IPS-18a (cell line): ENCODE results near the gene FTCDNL1.
A peak's percentile ranks its signal among the peaks of the same experiment; 100 is the strongest.

ENCODE experiments used
- H3K27ac ChIP-seq: one replicate; pipeline ENCODE4 v1.5.1; 2013; ENCODE audit warnings: low read length
- H3K27me3 ChIP-seq: one replicate; pipeline ENCODE4 v1.6.1; 2013; ENCODE audit warnings: mild to moderate bottlenecking, low read length; ENCODE audit not compliant: control insufficient read depth, insufficient read depth
- H3K36me3 ChIP-seq: one replicate; pipeline ENCODE4 v1.6.1; 2013; ENCODE audit warnings: low read depth, low read length; ENCODE audit not compliant: control insufficient read depth
- H3K4me1 ChIP-seq: one replicate; pipeline ENCODE4 v1.6.1; 2013; ENCODE audit warnings: low read depth, low read length; ENCODE audit not compliant: control insufficient read depth
- H3K4me3 ChIP-seq: one replicate; pipeline ENCODE4 v1.5.1; 2013; ENCODE audit warnings: low read length
- H3K9ac ChIP-seq: one replicate; pipeline ENCODE4 v1.6.1; 2013; ENCODE audit warnings: mild to moderate bottlenecking, low read length, moderate library complexity
- H3K9me3 ChIP-seq: one replicate; pipeline ENCODE4 v1.6.1; 2013; ENCODE audit warnings: low read depth, low read length; ENCODE audit not compliant: control insufficient read depth

Gene FTCDNL1

DNA sequence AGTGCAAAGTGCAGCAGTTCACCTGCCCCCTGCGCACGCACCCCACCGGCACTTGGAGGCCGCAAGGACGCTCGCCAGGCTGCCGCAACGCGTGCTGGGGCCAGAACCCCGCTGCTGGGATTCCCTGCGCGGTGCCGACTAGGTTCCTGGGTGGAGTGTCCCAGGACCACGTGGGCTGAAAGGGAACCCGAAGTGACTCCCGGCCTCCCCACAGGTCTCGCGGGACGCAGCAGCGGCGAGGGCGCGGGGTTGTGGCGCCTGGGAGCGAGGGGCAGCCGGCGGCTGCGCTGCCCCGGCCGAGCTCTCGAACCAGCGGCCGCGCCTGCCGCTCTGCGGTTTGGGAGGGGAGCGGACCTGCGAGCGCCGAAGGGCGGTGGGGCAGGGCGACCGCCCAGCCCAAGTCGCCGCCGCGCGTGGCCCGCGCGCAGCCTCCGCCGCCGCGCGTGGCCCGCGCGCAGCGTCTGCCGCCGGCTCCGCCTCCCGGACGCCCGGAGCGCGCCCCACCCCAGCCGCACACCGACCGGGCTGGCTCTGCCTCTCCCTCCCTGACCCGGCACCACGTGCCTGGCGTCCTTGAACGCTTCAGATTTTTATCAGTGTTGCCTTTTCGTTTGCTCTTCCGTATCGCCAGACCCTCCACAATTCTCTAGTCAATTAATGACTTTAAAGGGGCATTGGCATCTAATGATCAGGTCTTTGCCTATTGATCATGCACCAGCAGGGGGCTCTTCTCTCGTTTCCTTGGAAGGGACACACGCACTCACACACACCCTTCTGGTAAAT is at the start of gene FTCDNL1:
FTCDNL1 (minus strand) TSS at position 475 of the 783 bp plus-strand sequence. CDS start 2,230 bp downstream, outside the sequence.
- peak within 1 kb of the TSS; percentile 70 for H3K4me3 ChIP-seq

DNA sequence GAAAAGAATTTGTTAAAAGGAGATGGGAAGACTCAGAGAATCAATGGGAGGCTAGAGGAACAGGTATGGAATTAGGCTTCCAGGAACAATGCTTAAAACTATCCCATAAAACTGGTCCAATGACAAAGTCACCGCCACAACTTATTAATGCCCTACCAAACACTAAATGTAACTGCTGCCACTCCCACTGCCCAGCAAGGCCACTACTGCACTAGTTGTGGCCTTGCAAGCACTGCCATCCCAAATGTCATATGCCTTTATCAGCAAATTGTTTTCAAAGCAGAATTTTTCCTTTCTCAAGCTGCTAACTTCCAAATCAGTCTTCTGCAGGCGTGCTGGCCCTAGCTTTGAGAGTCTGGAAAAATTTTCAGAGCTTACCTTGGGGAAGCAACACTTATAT is 45.6 kb upstream of the FTCDNL1 start:
- no peak overlapping the region for H3K9ac ChIP-seq
- no peak overlapping the region for H3K4me3 ChIP-seq
- H3K4me1 ChIP-seq, result no peaks in the 10 kb centered on the region
- no peaks in the 10 kb centered on the region for H3K36me3 ChIP-seq
- no peaks in the 10 kb centered on the region for H3K27me3 ChIP-seq
- no peaks in the 10 kb centered on the region for H3K9me3 ChIP-seq
- H3K27ac ChIP-seq, result no peak overlapping the region

More for the DNA sequence above, at the start of gene FTCDNL1:
- Histone ChIP-seq H3K9ac (peak within 1 kb of the TSS; percentile 70), H3K27ac (no peak within 1 kb of the TSS), H3K4me1 (peaks cover 25% of the 10 kb centered on the region), H3K36me3 (no peaks in the 10 kb centered on the region), H3K27me3 (peaks cover 9% of the 10 kb centered on the region), H3K9me3 (no peaks in the 10 kb centered on the region)

DNA sequence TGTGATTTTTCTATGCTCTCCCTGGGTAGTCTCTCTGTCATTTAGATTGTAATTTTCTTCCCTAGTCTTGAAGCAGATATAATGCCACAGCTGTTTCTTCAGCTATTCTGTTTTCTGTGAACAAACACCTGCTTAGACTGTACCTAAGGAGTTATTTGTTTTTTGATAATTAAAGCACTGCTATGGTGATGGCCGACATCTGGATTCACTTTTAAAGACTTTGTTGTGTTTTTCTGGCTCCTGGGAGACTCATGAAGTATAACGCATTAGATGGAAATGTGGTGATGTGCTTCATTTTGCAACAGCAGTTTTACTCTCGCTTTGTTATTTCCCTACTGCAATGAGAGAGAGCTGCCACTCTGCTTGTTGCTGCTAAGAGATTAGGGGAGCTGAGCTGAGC is 44.4 kb upstream of the FTCDNL1 start:
- H3K9me3 ChIP-seq, result no peaks in the 10 kb centered on the region
- H3K36me3 ChIP-seq, result no peaks in the 10 kb centered on the region
- H3K27ac ChIP-seq, result no peak overlapping the region
- no peaks in the 10 kb centered on the region for H3K4me1 ChIP-seq
- H3K4me3 ChIP-seq, result no peak overlapping the region
- H3K9ac ChIP-seq, result no peak overlapping the region
- no peaks in the 10 kb centered on the region for H3K27me3 ChIP-seq

GRCh38 chr2:199883474-199884212 is 32.7 kb upstream of the FTCDNL1 start:
- Histone ChIP-seq H3K4me1 (no peaks in the 10 kb centered on the region), H3K9ac (no peak overlapping the region), H3K36me3 (no peaks in the 10 kb centered on the region), H3K4me3 (no peak overlapping the region), H3K27ac (no peak overlapping the region), H3K9me3 (no peaks in the 10 kb centered on the region), H3K27me3 (no peaks in the 10 kb centered on the region)

DNA sequence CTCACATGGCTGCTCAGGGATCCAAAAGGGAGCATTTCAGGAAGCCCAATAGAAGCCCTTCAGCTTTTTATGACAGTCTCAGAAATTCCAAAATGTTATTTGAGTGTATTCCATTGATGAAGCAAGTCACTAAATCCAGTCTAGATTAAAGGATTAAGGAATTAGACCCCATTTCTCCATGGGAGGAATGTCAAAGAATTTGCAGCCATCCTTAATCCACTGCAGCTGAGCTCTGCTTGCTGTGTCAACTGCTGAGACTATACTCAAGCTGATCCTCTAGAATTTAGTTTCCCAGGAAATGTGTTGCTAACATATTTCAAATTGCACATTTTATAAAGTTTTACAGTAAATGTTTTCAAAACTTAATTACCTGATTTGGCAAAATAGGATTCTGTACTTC is 31.7 kb upstream of the FTCDNL1 start:
- H3K27ac ChIP-seq, result no peak overlapping the region
- H3K4me3 ChIP-seq, result no peak overlapping the region
- no peaks in the 10 kb centered on the region for H3K36me3 ChIP-seq
- H3K4me1 ChIP-seq, result no peaks in the 10 kb centered on the region
- no peaks in the 10 kb centered on the region for H3K27me3 ChIP-seq
- H3K9ac ChIP-seq, result no peak overlapping the region
- no peaks in the 10 kb centered on the region for H3K9me3 ChIP-seq

DNA sequence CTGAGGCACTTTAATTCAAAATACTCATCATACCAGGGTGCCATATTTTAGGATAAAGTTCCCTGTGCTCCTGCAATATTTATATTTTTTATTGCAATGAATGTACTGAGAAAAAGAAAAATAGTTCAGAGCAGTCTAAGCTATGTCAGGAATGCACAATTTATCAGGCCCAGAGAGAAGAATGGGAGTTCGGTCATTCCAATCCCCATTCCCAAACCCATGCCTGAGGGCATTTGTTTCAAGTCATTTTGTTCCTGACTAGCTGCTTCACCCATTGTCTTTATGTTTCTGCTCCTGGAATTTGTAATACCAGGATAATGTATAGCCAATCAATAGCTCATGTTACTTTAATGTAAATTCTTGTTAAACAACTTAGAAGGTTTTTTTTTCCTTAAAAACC is 24.4 kb upstream of the FTCDNL1 start:
- Histone ChIP-seq H3K4me3 (no peak overlapping the region), H3K4me1 (peaks cover 4% of the 10 kb centered on the region), H3K36me3 (no peaks in the 10 kb centered on the region), H3K9me3 (peaks cover 15% of the 10 kb centered on the region), H3K9ac (no peak overlapping the region), H3K27me3 (no peaks in the 10 kb centered on the region), H3K27ac (no peak overlapping the region)

DNA sequence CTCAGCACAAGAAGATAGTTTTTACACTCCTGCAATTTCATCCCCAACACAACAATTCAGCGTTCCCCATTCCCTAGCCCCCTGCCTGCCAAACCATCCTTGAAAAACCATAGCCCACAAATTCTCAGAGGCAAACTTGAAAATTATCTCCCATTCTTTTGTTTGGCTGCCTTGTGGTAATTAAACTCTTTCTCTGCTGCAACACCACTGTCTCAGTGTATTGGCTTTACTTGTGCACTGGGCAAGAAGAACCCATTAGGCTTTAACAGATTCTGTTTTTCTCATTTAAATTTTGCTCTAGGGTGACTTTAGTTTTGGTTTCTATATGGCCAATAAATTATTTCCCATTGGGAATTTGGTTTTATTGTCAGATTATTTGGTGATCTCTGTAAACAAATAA is 23.2 kb upstream of the FTCDNL1 start:
- Histone ChIP-seq H3K27me3 (no peaks in the 10 kb centered on the region), H3K9ac (no peak overlapping the region), H3K9me3 (peaks cover 15% of the 10 kb centered on the region), H3K4me1 (peaks cover 16% of the 10 kb centered on the region), H3K36me3 (no peaks in the 10 kb centered on the region), H3K27ac (no peak overlapping the region), H3K4me3 (no peak overlapping the region)

DNA sequence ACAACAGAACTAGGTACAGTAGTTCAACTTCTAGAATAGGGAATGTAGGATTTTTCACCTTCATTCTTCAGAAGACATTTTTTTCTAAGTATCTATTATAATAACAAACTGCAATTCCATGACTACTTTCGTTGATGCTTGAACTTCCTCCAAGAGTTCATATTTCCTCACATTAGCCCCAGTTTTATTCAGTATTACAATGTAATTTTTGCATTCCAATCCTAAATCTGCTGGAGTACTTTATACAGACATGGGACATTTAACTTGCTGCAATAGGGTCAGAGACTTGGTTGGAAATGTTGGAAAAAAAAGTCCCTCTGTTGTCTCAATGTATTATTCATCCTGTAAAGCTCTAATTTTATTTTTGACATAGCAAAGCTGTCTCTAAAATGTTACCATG is 19.6 kb upstream of the FTCDNL1 start:
- Histone ChIP-seq H3K9ac (no peak overlapping the region), H3K36me3 (no peaks in the 10 kb centered on the region), H3K27ac (peak overlapping the region; percentile 96), H3K4me1 (peaks cover 37% of the 10 kb centered on the region), H3K9me3 (peaks cover 15% of the 10 kb centered on the region), H3K27me3 (no peaks in the 10 kb centered on the region), H3K4me3 (no peak overlapping the region)

DNA sequence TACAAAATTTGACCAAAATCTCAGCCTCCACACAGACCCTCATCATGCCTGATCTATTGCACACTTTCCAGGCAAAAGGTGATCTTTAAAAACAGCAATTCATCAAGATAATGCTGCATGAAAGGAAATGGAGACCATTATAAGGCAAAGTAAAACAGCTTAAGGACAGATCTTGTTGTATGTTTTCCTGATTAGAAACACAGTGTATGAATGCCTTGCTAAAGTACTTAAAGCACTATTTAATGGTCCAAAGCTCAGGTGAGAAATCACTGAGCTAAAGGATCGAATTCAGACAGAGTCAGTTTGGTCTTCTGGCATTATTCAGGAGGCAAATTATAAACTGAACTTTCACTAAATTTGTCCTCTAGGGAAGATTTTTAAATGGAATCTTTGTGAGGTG is 18.7 kb upstream of the FTCDNL1 start:
- Histone ChIP-seq H3K4me3 (peak overlapping the region; percentile 51), H3K4me1 (peaks cover 37% of the 10 kb centered on the region), H3K9me3 (peaks cover 7% of the 10 kb centered on the region), H3K27ac (peak overlapping the region; percentile 96), H3K27me3 (no peaks in the 10 kb centered on the region), H3K36me3 (no peaks in the 10 kb centered on the region), H3K9ac (peak overlapping the region; percentile 65)

DNA sequence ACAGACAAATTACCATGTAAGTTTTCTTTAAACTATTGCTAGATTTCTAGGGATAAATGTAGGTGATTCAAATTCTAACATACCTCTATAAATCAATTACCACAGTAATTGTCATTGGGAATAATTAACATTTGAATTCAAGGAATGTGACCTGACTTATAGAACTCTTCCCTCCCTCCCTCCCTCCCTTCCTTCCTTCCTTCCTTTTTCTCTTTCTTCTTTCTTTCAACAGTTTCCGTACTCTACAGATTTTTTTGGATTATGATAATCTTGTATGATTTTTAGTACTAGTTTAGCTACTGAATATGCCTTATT is 18.2 kb upstream of the FTCDNL1 start:
- Histone ChIP-seq H3K4me3 (peak overlapping the region; percentile 51), H3K27ac (peak overlapping the region; percentile 97), H3K27me3 (no peaks in the 10 kb centered on the region), H3K4me1 (peaks cover 37% of the 10 kb centered on the region), H3K36me3 (no peaks in the 10 kb centered on the region), H3K9me3 (peaks cover 3% of the 10 kb centered on the region), H3K9ac (peak overlapping the region; percentile 65)

DNA sequence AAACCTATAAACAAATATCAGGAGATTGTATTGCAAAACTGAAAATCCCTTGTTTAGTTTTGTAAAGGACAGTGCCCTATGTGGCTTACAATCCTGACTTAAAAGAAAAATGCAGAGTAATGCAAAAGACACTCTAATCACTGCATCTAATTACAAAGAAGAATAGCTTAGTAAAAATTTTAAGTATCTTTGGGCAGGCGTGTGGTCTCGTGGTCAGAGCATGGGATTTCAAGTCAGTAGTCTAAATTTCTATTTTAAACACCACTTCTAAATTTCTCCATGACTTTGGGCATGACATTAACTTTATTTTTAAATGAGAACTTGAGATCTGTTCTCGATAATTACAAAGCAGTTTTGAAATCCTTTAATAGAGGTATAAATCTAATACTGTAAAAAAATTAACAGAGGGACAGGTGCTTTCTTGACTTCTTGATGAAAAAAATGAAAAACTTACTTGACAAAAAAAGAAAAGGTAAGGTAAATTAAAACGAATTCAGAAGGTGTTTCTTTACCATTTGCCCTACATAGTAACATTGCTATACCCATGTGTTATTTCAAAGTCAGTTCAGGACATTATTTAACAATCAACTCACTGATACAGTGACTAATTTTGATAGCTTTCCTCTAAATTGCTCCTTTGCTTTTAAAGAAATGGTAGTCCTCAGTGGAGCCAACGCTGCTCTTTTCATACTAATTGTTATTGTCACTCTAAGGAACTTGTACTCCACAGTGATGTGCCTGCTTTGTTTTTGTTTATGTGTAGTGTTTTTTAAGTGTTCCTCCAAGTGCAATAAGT is 17.6 kb upstream of the FTCDNL1 start:
- Histone ChIP-seq H3K9ac (peak overlapping the region; percentile 59), H3K27ac (peak overlapping the region; percentile 97), H3K4me3 (peak overlapping the region; percentile 51), H3K27me3 (no peaks in the 10 kb centered on the region), H3K36me3 (no peaks in the 10 kb centered on the region), H3K4me1 (peaks cover 37% of the 10 kb centered on the region), H3K9me3 (no peaks in the 10 kb centered on the region)
